Measurements from ENCODE around the gene SH3D19. TPM values are rescaled to one million over a fixed set of nuclear protein-coding genes. Genes with fewer than 3 reads are reported as not detected.

The SH3D19 gene
- polyA plus RNA-seq, 2 of the 4 experiments (the other 2 are of a cell fraction), result 15.3 to 22.9 TPM

DNA sequence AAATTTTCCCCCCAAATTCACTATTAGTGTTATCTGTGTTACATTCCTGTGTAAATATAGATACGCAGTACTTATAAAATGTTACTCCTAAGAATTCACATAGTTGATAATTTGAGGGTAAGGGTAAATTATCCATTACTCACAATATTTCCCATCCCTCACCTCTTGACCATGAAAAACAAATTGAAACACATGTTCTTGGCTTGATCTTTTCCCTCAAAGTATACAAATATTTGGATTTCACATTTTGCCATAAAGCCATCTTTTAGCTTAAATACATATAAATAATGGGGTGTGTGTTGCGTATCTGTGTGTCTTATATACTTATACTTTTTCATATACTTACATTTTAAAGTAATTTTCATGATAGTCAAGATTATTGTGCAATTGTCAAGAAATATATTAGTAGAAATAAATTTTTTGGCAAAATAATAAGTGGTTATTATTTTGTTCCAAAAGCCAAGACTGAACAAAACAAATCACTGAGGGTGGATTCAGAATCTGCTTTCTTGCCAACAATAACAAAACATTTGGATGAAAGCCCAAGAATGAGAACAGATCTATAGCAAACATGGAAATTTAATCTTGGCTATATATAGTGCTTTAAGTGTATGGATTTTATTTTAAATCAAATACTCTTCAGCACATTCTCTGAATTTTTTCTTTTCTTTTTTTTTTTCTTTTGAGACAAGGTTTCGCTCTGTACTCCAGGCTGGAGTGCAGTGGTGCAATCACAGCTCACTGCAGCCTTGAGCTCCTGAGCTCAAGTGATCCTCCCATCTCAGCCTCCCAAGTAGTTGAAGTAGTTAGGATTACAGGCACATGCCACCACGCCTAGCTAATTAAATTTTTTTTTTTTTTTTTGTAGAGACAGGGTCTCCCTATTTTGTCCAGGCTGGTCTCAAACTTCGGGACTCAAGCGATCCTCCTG lies 97.0 kb downstream of the SH3D19 start:
- ATAC-seq (0 out of 6 replicates have a peak, but pooled peaks of 1 of the 2 experiments have one; percentile 18), FAIRE-seq (no peak), DNase-seq (ENCODE audit: low read depth in 1 of 2, low spot score in 1 of 2) (no peak)
- WGBS (ENCODE audit: missing lambda C conversion rate), result 77% methylated on average over 6 of the region's 6 CpGs
- TF ChIP-seq ZNF302 (CRISPR knock-in tag; IDR thresholded peaks at IDR 0.05) (no peak), FOXS1 (CRISPR knock-in tag; IDR thresholded peaks at IDR 0.05) (no peak), NFE2L2 (conservative IDR thresholded peaks at IDR 0.05; ENCODE audit: low read length) (no peak)
- Histone ChIP-seq H3K9me3 (no peaks in the 10 kb centered on the region), H3K4me1 (peaks cover 35% of the 10 kb centered on the region), H3K4me2 (peak overlapping the region; percentile 71), H3K27ac (no peak overlapping the region), H3K4me3 (no peak overlapping the region)
- CTCF ChIA-PET, result no interaction called here
- POLR2A ChIA-PET, result no interaction called here

DNA sequence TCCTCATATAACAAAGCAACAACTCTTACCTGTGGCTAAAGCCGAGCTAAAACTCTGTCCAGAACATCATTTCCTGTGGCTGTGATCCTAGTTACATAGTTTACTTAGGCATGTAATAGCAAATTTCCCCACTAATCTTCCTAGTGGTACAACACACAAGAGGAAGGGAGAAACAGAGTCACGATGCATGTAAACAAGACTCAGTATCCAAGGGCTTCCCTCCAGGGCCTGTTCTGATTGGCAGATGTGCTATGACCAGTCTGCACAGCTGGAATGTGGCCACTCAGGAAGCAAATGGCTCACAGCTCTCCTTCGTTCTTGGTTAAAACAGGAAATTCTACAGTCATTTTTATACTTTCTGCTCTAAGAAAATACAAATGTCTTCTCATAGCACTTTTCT lies 97.7 kb downstream of the SH3D19 start:
- TF ChIP-seq ZSCAN20 (CRISPR knock-in tag; IDR thresholded peaks at IDR 0.05) (no peak), HOXB5 (CRISPR knock-in tag; IDR thresholded peaks at IDR 0.05) (no peak), CHD4 (IDR thresholded peaks at IDR 0.05; ENCODE audit: borderline replicate concordance) (no peak), EHF (CRISPR knock-in tag; IDR thresholded peaks at IDR 0.05) (no peak), KDM1A (IDR thresholded peaks at IDR 0.05; ENCODE audit: low read depth) (no peak), RAD21 (conservative IDR thresholded peaks at IDR 0.05 in 1 of 2, IDR thresholded peaks at IDR 0.05 in 1 of 2) (no peak), CBX8 (IDR thresholded peaks at IDR 0.05) (no peak), NR3C1 (IDR thresholded peaks at IDR 0.05) (no peak), FOSL2 (IDR thresholded peaks at IDR 0.05) (no peak), FOSL2 (CRISPR knock-in tag; IDR thresholded peaks at IDR 0.05) (no peak), JUNB (IDR thresholded peaks at IDR 0.05) (no peak), TFCP2L1 (CRISPR knock-in tag; IDR thresholded peaks at IDR 0.05) (no peak), HDAC2 (IDR thresholded peaks at IDR 0.05) (no peak)
- FAIRE-seq, result no peak
- 35% methylated on average over 3 of the region's 3 CpGs for WGBS (ENCODE audit: missing lambda C conversion rate)
- peak; percentile 39 to 86; a peak in 3 of 6 replicates for ATAC-seq
- H3K4me1 ChIP-seq, result peaks cover 35% of the 10 kb centered on the region
- H3K4me3 ChIP-seq, result no peak overlapping the region
- peak in 1 of 2 experiments; percentile 33 for DNase-seq (ENCODE audit: low read depth in 1 of 2, low spot score in 1 of 2)
- no peaks in the 10 kb centered on the region for H3K9me3 ChIP-seq
- H3K4me2 ChIP-seq, result peak overlapping the region; percentile 71
- ChIA-PET CTCF (interaction anchor here (0.5 kb wide), 1 partner anchor 148 kb away, joined by 4 read pairs; no protein-coding TSS in a partner anchor), POLR2A (no interaction called here)
- H3K27ac ChIP-seq, result no peak overlapping the region

DNA sequence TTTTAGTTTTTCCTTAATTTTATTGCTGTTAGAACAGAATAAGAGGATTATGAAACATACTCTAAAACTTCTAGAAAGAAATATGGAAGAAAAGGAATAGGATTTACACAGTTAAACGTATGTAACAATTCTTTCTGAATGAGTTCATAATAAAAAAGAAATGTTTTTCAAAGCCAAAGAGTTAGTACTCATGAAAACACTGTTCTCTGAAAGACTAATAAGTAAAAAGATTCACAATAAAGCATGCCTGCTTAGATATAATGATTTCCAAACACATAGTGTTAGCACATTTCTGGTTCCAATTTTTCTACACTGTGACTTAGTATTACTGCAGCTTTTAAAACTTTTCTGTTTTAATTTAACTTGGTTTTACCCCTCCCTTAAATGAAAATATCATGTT lies 98.2 kb downstream of the SH3D19 start:
- no peak for ATAC-seq
- 90% methylated on average over 1 of the region's 1 CpG for WGBS (ENCODE audit: missing lambda C conversion rate)
- H3K27ac ChIP-seq, result no peak overlapping the region

More for the DNA sequence above, 98.2 kb downstream of the SH3D19 start:
- H3K4me1 ChIP-seq, result peaks cover 35% of the 10 kb centered on the region
- ChIA-PET CTCF (interaction anchor here (0.5 kb wide), 1 partner anchor 148 kb away, joined by 4 read pairs; no protein-coding TSS in a partner anchor), POLR2A (no interaction called here)
- H3K9me3 ChIP-seq, result no peaks in the 10 kb centered on the region
- no peak for FAIRE-seq
- DNase-seq (ENCODE audit: low read depth in 1 of 2, low spot score in 1 of 2), result no peak
- H3K4me3 ChIP-seq, result no peak overlapping the region
- peak overlapping the region; percentile 71 for H3K4me2 ChIP-seq
- TF ChIP-seq RCOR1 (IDR thresholded peaks at IDR 0.05; ENCODE audit: low read depth, low read length) (no peak), HEYL (CRISPR knock-in tag; IDR thresholded peaks at IDR 0.05) (no peak), RFX5 (IDR thresholded peaks at IDR 0.05) (no peak), ZNF302 (CRISPR knock-in tag; IDR thresholded peaks at IDR 0.05) (no peak), POLR2AphosphoS2 (conservative IDR thresholded peaks at IDR 0.05; ENCODE audit: low read length) (no peak), NPAS2 (CRISPR knock-in tag; IDR thresholded peaks at IDR 0.05; ENCODE audit: borderline replicate concordance) (no peak)
- TF ChIP-seq, protein P1, sequence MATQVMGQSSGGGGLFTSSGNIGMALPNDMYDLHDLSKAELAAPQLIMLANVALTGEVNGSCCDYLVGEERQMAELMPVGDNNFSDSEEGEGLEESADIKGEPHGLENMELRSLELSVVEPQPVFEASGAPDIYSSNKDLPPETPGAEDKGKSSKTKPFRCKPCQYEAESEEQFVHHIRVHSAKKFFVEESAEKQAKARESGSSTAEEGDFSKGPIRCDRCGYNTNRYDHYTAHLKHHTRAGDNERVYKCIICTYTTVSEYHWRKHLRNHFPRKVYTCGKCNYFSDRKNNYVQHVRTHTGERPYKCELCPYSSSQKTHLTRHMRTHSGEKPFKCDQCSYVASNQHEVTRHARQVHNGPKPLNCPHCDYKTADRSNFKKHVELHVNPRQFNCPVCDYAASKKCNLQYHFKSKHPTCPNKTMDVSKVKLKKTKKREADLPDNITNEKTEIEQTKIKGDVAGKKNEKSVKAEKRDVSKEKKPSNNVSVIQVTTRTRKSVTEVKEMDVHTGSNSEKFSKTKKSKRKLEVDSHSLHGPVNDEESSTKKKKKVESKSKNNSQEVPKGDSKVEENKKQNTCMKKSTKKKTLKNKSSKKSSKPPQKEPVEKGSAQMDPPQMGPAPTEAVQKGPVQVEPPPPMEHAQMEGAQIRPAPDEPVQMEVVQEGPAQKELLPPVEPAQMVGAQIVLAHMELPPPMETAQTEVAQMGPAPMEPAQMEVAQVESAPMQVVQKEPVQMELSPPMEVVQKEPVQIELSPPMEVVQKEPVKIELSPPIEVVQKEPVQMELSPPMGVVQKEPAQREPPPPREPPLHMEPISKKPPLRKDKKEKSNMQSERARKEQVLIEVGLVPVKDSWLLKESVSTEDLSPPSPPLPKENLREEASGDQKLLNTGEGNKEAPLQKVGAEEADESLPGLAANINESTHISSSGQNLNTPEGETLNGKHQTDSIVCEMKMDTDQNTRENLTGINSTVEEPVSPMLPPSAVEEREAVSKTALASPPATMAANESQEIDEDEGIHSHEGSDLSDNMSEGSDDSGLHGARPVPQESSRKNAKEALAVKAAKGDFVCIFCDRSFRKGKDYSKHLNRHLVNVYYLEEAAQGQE (IDR thresholded peaks at IDR 0.05), result no peak

Measured in A549 (cell line).